Left cardiac atrium (tissue), 4 donors: ENCODE results near the gene FAM3A. TPM values are rescaled to one million over a fixed set of nuclear protein-coding genes. Genes with fewer than 3 reads are reported as not detected.

Experiments
- ATAC-seq, 2 donors: fragments of 200-7000 bp; cut with Tn5 transposase; one replicate each; pipeline ENCODE4 v1.9.1; 2020; ENCODE audit warnings: mild to moderate bottlenecking in 2 of 2, moderate library complexity in 2 of 2
- DNase-seq: peaks from one replicate; pipeline ENCODE4 v3.0.0-alpha.2; 2020
- intact Hi-C, 2 donors: fragments of 100-400 bp; cut with DNase I; formaldehyde crosslinking; loops; one replicate each; pipeline versions ENCODE4 v1.14.1 to v1.15.1; 2022 to 2023
- total RNA-seq, 2 donors: library from RNA; stranded (reverse); fragmentation: NEBNext Ultra II Directional; extraction: Animal tissue kit (Norgen Biotek cat#: 25700); gene quantifications; one replicate each; pipeline ENCODE4 v1.2.1, GENCODE V29; 2021
- donor health status: DM: no; HTN: yes; CAD: no.
- donor health status: DM: no; HTN: yes; CAD: no; lungs with severe emphysema.
- donor health status: DM: yes; HTN: yes; CAD: no.
- donor health status: Dilated cardiomyopathy.

The FAM3A gene
- total RNA-seq, 2 donors from 2014 or later: 44.4 to 51.0 TPM

DNA sequence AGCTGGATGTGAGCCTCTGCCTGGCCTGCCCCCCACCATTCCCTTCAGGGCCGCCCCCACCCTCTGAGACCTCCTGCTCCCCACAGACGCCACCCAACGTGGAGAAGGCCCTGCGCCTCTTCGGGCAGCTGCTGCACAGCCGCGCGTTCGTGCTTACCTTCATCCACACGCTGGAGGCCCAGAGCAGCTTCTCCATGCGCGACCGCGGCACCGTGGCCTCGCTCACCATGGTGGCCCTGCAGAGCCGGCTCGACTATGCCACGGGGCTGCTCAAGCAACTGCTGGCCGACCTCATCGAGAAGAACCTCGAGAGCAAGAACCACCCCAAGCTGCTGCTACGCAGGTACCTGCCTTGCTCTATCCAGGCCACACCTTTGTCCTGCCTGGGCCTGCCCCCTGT is 47.8 kb downstream of the FAM3A start:
- no peak for ATAC-seq
- DNase-seq: no peak
- intact Hi-C loops: no loop called here

DNA sequence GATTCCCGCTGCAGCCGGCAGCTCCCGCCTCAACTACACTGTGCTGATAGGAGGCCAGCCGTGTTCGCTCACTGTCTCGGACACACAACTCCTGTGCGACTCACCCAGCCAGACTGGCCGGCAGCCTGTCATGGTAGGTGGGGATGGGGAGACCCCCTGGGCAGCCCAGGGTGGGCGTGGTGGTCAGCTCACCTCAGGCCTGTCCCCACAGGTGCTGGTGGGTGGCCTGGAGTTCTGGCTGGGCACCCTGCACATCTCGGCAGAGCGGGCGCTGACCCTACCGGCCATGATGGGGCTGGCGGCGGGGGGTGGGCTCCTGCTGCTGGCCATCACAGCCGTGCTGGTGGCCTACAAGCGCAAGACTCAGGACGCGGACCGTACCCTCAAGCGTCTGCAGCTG is 48.5 kb downstream of the FAM3A start:
- intact Hi-C loops: no loop called here
- no peak for ATAC-seq
- DNase-seq: peak; percentile 15

DNA sequence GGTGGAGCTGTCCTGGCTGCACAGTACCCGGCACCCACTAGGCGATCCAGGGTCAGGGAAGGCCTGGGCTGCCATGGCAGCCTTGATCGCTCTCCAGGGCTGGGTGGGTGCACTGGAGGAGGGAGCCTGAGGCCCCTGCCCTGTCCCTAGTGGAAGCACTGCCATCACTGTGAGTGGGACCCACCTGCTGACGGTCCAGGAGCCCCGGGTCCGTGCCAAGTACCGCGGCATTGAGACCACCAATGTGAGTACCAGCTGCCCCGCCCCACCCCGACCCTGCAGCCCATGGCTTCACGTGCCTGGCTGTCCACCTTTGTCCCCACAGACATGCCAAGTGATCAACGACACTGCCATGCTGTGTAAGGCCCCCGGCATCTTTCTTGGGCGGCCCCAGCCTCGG is 49.1 kb downstream of the FAM3A start:
- no peak for ATAC-seq
- peak; percentile 15 for DNase-seq

DNA sequence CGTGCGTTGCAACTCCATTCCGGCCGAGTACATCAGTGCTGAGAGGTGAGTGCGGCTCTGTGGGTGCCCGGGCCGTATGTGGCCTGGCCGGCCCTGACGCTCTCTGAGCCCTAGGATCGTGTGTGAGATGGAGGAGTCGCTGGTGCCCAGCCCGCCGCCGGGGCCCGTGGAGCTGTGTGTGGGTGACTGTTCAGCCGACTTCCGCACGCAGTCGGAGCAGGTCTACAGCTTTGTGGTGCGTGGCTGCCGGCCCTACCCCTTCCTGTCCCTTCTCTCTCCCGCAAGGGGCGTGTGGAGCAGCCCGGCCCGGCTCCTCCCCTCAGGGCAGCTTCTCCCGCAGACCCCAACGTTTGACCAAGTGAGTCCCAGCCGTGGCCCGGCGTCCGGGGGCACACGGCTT is 50.0 kb downstream of the FAM3A start:
- no peak for DNase-seq
- intact Hi-C loops: no loop called here
- ATAC-seq: no peak

More for the DNA sequence above, 49.1 kb downstream of the FAM3A start:
- intact Hi-C loops: no loop called here

GRCh38 chrX:154465601-154466000 is 50.4 kb downstream of the FAM3A start:
- intact Hi-C loops: no loop called here
- ATAC-seq (no peak), DNase-seq (peak; percentile 14)

DNA sequence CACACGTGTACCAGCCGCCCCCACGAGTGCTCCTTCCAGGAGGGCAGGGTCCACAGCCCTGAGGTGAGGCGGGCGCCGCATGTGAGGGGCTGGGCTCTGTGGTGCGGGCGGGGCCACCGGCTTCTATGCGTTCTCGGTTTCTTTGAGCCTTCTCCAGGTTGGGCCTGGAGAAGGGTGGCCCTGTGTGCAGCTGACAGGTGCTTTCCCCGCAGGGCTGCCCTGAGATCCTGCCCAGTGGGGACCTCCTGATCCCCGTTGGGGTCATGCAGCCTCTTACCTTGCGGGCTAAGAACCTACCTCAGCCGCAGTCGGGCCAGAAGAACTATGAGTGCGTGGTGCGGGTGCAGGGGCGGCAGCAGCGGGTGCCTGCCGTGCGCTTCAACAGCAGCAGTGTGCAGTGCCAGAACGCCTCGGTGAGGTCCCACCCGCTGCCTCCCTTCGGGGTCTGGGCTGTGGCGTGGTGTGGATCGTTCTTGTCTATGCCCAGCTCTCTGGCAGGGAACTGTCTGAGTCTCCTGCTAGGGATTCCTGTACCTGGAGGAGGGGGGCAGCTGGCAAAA is 51.1 kb downstream of the FAM3A start:
- intact Hi-C loops: no loop called here
- no peak for DNase-seq
- ATAC-seq: no peak

DNA sequence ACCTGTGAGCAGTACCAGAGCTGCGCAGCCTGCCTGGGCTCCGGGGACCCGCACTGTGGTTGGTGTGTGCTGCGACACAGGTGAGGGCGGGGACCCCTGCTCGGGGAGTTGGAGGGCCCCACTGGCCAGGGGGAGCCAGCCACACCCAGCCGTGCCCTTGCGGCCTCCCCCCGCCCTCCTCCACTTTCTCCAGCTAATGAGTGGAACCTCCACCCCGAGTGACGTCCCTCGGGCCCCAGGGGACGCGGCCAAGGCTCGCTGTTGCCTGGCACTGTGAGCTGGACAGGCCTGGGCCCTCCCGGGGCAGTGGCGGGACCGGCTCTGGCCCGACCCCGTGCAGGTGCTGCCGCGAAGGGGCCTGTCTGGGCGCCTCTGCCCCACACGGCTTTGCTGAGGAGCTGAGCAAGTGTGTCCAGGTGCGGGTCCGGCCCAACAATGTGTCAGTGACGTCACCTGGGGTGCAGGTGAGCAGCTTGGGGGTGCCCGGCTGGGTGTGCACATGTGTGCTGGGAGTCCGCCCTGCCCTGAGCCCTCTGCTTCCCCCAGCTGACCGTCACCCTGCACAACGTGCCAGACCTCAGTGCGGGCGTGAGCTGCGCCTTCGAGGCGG is 52.3 kb downstream of the FAM3A start:
- ATAC-seq (no peak), DNase-seq (no peak)
- intact Hi-C loops: no loop called here

- ATAC-seq (no peak), DNase-seq (no peak)
- intact Hi-C loops: no loop called here
These were observed 53.6 kb downstream of the FAM3A start for GRCh38 chrX:154462396-154462795.

DNA sequence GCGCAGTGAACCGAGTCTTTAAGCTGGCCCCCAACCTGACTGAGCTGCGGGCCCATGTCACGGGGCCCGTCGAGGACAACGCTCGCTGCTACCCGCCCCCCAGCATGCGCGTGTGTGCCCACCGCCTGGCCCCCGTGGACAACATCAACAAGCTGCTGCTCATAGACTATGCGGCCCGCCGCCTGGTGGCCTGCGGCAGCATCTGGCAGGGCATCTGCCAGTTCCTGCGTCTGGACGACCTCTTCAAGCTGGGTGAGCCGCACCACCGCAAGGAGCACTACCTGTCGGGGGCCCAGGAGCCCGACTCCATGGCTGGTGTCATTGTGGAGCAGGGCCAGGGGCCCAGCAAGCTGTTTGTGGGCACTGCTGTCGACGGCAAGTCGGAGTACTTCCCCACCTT is 55.7 kb downstream of the FAM3A start:
- intact Hi-C loops: no loop called here
- no peak for DNase-seq
- ATAC-seq: no peak

GRCh38 chrX:154459832-154460231 is 56.2 kb downstream of the FAM3A start:
- DNase-seq (no peak), ATAC-seq (peak; percentile 16 to 44)
- intact Hi-C loops: no loop called here

DNA sequence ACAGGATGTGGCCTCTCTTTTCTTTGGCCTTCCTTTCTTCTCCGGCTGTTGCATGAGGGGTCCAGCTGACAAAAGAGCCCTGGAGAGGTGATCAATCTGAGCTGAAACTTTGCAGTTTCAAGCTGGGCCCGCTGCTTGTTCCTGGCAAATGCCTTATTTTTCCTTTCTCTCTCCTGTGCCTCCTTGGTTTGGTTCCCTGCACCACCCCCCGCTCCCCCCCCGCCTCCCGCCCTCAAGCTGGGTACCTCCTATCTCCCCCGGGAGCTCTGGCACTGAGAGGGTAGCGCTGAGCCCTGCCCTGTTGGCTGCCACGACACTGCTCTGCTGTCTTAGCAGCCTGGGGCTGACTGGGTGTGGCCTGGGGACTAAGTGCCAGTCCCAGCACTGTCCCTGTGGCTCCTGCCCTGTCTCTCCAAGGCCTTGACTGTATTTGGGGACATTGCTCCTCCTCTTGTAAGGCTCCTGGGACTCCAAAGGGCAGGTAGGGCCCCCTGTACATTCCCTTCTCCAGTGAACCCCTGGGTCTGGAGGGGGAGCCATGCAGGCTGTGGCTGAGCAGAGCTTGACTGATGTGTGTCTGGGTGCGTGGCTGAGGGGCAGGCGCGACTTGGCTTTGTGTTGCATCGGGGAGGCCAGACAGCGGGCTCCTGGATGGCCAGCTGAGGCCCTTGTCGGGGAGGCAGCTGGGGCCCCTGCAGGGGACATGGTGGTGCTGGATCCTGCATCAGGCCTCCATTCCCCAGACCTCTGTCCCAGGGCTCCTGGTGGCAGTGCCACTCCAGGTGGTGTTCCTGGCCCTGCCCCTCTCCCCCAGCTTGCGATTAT is 56.9 kb downstream of the FAM3A start:
- peak; percentile 77 to 84 for ATAC-seq
- intact Hi-C loops: no loop called here
- no peak for DNase-seq

DNA sequence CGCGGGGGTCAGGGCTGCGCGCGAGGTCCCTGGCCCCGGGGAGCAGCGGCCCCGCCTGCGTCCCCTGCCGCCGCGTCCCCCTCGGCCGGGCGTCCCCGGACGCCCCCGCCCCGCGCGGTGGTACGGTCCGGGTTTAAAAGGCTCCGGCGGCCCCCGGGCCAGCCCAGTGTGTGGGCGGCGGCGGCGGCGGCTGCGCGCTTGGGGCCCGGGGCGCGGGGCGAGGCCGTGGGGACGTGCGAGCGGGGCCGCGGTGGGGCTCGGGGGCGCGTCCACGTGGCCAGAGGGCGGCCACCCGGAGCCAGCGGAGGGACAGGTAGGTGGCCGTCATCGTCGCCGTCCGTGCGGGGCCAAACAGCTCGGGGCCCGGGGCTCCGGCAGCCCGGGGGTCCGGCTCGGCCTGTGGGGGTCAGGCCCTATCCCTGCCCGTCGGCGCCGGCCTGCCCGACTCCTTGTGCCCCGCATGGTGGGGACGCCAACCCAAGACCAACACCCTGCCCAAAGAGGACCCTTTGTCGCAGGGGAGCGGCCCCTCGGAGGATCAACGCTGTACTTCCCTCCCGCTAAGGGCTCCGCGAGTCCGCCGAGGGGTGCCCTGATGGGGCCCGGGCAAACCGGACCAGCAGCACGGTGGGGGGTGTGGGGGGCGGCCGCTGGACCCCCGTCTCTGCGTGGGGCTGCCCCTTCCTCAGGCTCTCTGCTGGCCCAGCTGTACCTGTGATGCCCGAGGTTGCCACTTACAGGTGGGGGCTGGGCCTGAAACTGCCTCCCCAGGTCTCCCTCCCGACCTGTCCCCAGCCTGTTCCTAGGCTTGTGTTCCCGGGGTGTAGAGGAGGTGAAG is 57.7 kb downstream of the FAM3A start, which contains the start of gene PLXNA3:
PLXNA3 (plus strand) TSS at position 166 of the 838 bp plus-strand sequence. CDS start 1,903 bp downstream, outside the sequence.
- intact Hi-C loops: no loop called here
- peak; percentile 57 for DNase-seq
- ATAC-seq: peak; percentile 75 to 83

DNA sequence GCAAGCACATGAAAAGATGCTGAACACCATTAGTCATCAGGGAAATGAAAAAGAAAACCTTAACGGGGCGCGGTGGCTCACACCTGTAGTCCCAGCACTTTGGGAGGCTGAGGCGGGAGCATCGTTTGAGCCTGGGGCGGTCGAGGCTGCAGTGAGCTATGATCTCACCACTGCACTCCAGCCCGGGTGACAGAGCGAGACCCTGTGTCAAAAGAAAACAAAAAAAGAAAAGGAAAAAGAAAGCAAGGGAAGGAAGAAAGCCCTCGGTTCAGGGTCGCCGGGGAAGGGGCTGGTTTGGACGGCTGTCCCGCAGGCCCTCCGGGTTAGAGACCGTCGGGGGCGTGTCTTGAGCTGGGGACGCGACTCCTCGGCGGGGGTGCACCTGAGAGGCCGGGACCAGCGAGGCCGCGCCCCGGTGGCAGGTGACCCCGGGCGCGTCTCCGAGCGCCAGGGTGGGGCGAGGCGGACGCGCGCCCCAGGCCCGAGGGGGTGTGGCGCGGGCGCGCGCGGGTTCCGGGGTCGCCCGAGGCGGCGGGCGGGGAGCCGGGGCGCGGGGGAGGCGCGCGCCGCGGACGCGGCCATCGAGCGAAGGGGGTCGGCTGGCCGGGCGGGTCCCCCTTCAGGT is 58.4 kb downstream of the FAM3A start:
- DNase-seq: no peak
- intact Hi-C loops: no loop called here
- peak; percentile 41 to 53 for ATAC-seq

Other genes with a start within 250 kb of the FAM3A start
- not detected for gene TEX28, start 221.1 kb downstream of the FAM3A start, total RNA-seq
- 1 to 10 TPM; 4.1 to 7.0 TPM for gene TKTL1, start 220.4 kb downstream of the FAM3A start, total RNA-seq
- 100 to 1,000 TPM; 406 to 476 TPM for gene FLNA, start 141.6 kb downstream of the FAM3A start, total RNA-seq
- 10 to 100 TPM; 54.5 to 70.9 TPM for gene EMD, start 136.9 kb downstream of the FAM3A start, total RNA-seq
- 1,000 to 10,000 TPM; 2,090 to 2,230 TPM for gene RPL10, start 117.9 kb downstream of the FAM3A start, total RNA-seq
- 10 to 100 TPM; 41.9 to 42.8 TPM for gene DNASE1L1, start 107.0 kb downstream of the FAM3A start, total RNA-seq
- gene TAFAZZIN, start 104.7 kb downstream of the FAM3A start, total RNA-seq: 10 to 100 TPM; 36.6 to 41.2 TPM
- 10 to 100 TPM; 70.8 to 86.0 TPM for gene ATP6AP1, start 87.6 kb downstream of the FAM3A start, total RNA-seq
- 10 to 100 TPM; 76.8 to 98.5 TPM for gene GDI1, start 79.1 kb downstream of the FAM3A start, total RNA-seq
- gene FAM50A, start 72.1 kb downstream of the FAM3A start, total RNA-seq: 10 to 100 TPM; 48.7 to 58.9 TPM
- gene PLXNA3, start 58.0 kb downstream of the FAM3A start, total RNA-seq: 10 to 100 TPM; 24.0 to 28.1 TPM
- 10 to 100 TPM; 17.7 TPM for gene LAGE3, start 37.0 kb downstream of the FAM3A start, total RNA-seq
- gene UBL4A, start 29.6 kb downstream of the FAM3A start, total RNA-seq: 10 to 100 TPM; 44.4 to 48.4 TPM
- gene SLC10A3, start 25.6 kb downstream of the FAM3A start, total RNA-seq: 10 to 100 TPM; 15.1 to 18.4 TPM
- gene G6PD, start 30.6 kb upstream of the FAM3A start, total RNA-seq: 10 to 100 TPM; 30.4 to 36.0 TPM
- gene IKBKG, start 31.4 kb upstream of the FAM3A start, total RNA-seq: 10 to 100 TPM; 17.1 to 21.1 TPM
- gene CTAG1A, start 68.9 kb upstream of the FAM3A start, total RNA-seq: not detected
- gene CTAG1B, start 103.0 kb upstream of the FAM3A start, total RNA-seq: not detected
- not detected for gene CTAG2, start 137.3 kb upstream of the FAM3A start, total RNA-seq
- 10 to 100 TPM; 10.2 to 18.1 TPM for gene GAB3, start 234.8 kb upstream of the FAM3A start, total RNA-seq
- 10 to 100 TPM; 19.5 to 34.3 TPM for gene DKC1, start 246.6 kb upstream of the FAM3A start, total RNA-seq